Type B pancreatic cell (in vitro differentiated cells): ENCODE results near the gene LZIC. TPM values are rescaled to one million over a fixed set of nuclear protein-coding genes. Genes with fewer than 3 reads are reported as not detected.
"Not testable (repeated sequence)": the region's sequence is repeated elsewhere in the genome, so short reads cannot be mapped to it uniquely, and the experiment has no call there.

Experiments
- DNase-seq: peaks from one replicate; pipeline ENCODE4 v3.0.0; 2021; ENCODE audit warnings: mixed read lengths; ENCODE audit not compliant: unreplicated experiment; ENCODE audit errors: extremely low spot score
- H3K27ac Mint-ChIP-seq: 2 replicates; pipeline ENCODE4 v1.8.0; 2021; ENCODE audit warnings: mild to moderate bottlenecking, mixed read lengths
- H3K27me3 Mint-ChIP-seq: 2 replicates; pipeline ENCODE4 v1.8.0; 2021; ENCODE audit warnings: mixed read lengths
- H3K36me3 Mint-ChIP-seq: 2 replicates; pipeline ENCODE4 v1.8.0; 2021; ENCODE audit warnings: mixed read lengths
- H3K4me1 Mint-ChIP-seq: one replicate; pipeline ENCODE4 v1.8.0; 2021; ENCODE audit warnings: mixed read lengths; ENCODE audit not compliant: unreplicated experiment
- H3K4me3 Mint-ChIP-seq: 2 replicates; pipeline ENCODE4 v1.8.0; 2021; ENCODE audit warnings: mild to moderate bottlenecking, mixed read lengths
- H3K9me3 Mint-ChIP-seq: 2 replicates; pipeline ENCODE4 v1.8.0; 2021; ENCODE audit warnings: mixed read lengths
- CTCF ChIP-seq: fragments of 200-600 bp; sonication (generic); conservative IDR thresholded peaks from 2 replicates; pipeline ENCODE4 v1.5.0; 2021; ENCODE audit warnings: antibody characterized with exemption, mild to moderate bottlenecking
- total RNA-seq: library from RNA; stranded (reverse); gene quantifications from 2 replicates; pipeline ENCODE4 v1.2.1, GENCODE V29; 2021; ENCODE audit warnings: low replicate concordance

Gene LZIC
- total RNA-seq, 1 donor from 2014 or later, result 41.8 TPM

DNA sequence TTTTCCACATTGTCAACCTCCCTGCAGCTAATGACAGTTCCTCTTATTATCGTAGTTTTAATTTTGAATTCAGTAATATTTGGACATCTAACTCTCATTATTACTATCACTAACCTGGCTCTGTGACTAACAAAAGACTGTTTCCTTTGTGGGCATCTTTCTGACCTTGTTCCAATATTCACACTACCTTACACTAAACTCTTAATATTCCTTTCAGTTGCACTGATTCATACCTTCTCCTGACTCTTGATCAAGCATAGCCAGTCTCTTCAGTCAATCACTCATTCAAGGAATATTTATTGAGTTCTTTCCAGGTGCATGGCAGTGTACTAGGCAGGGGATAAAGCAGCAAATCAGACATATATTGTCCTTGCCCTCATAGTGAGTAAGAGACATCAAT, 25.3 kb downstream of the LZIC start:
- H3K36me3 Mint-ChIP-seq, result no peaks in the 10 kb centered on the region
- H3K27me3 Mint-ChIP-seq, result no peaks in the 10 kb centered on the region
- H3K4me3 Mint-ChIP-seq, result no peak overlapping the region
- no peak for TF ChIP-seq CTCF
- H3K9me3 Mint-ChIP-seq, result no peaks in the 10 kb centered on the region
- DNase-seq, result no peak
- peaks cover 29% of the 10 kb centered on the region for H3K4me1 Mint-ChIP-seq
- H3K27ac Mint-ChIP-seq, result no peak overlapping the region

DNA sequence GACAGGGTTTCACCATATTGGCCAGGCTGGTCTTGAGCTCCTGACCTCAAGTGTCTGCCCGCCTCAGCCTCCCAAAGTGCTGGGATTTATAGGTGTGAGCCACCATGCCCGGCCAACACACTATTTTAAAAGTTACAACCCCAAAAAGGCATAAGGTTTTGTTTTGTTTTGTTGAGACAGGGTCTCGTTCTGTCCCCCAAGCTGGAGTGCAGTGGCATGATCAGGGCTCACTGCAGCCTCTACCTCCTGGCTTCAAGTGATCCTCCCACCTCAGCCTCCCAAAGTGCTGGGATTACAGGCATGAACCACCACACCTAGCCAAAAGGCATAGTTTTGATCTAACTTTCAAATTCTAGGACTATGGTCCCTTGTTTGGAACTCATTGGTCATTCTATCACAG, 25.7 kb downstream of the LZIC start:
- H3K4me1 Mint-ChIP-seq, result peaks cover 29% of the 10 kb centered on the region
- H3K36me3 Mint-ChIP-seq, H3K4me3 Mint-ChIP-seq, H3K27me3 Mint-ChIP-seq, DNase-seq, H3K9me3 Mint-ChIP-seq, H3K27ac Mint-ChIP-seq: not testable (repeated sequence)

DNA sequence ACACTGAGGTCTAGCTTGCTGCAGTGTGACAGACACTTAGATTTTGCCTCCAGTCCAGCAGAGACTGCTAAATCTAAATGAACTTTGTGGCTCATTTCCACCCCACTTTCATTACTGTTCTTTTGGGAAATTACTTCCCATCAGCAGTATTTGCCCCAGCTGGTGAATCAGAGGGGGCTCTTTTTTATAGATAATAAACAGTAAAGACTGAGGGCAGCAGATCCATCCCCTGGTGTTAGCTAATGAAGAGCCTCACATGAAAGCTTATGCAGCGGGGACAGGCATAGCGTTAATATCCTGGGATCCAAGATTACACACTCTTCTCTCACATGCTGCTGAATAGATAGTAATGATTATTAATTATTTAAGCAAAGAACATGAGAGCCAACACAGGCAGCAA, 26.7 kb downstream of the LZIC start:
- Mint-ChIP-seq H3K27me3 (no peaks in the 10 kb centered on the region), H3K9me3 (no peaks in the 10 kb centered on the region), H3K36me3 (no peaks in the 10 kb centered on the region), H3K4me1 (peaks cover 29% of the 10 kb centered on the region), H3K27ac (no peak overlapping the region), H3K4me3 (no peak overlapping the region)
- TF ChIP-seq CTCF, result no peak
- no peak for DNase-seq

GRCh38 chr1:9914610-9914937, 28.6 kb downstream of the LZIC start:
- TF ChIP-seq CTCF, result no peak
- peaks cover 37% of the 10 kb centered on the region for H3K4me1 Mint-ChIP-seq
- H3K27ac Mint-ChIP-seq, result no peak overlapping the region
- DNase-seq, result no peak
- no peaks in the 10 kb centered on the region for H3K27me3 Mint-ChIP-seq
- no peaks in the 10 kb centered on the region for H3K36me3 Mint-ChIP-seq
- H3K9me3 Mint-ChIP-seq, result no peaks in the 10 kb centered on the region
- peak overlapping the region; percentile 43 for H3K4me3 Mint-ChIP-seq

GRCh38 chr1:9912264-9912936, 30.8 kb downstream of the LZIC start:
- Mint-ChIP-seq H3K4me3 (peak overlapping the region; percentile 81), H3K27me3 (no peaks in the 10 kb centered on the region), H3K27ac (peak overlapping the region; percentile 79), H3K36me3 (peaks cover 9% of the 10 kb centered on the region), H3K4me1 (peaks cover 46% of the 10 kb centered on the region), H3K9me3 (no peaks in the 10 kb centered on the region)
- no peak for DNase-seq
- TF ChIP-seq CTCF, result no peak

- Mint-ChIP-seq H3K4me1 (peaks cover 54% of the 10 kb centered on the region), H3K9me3 (no peaks in the 10 kb centered on the region), H3K27ac (peak overlapping the region; percentile 97), H3K36me3 (peaks cover 12% of the 10 kb centered on the region), H3K27me3 (no peaks in the 10 kb centered on the region), H3K4me3 (peak overlapping the region; percentile 97)
- no peak for TF ChIP-seq CTCF
- peak; percentile 100 for DNase-seq
These were observed 32.6 kb downstream of the LZIC start for GRCh38 chr1:9910423-9911178.
